K562 (cell line): Measurements from ENCODE around the gene PLEKHA5. TPM values are rescaled to one million over a fixed set of nuclear protein-coding genes. Genes with fewer than 3 reads are reported as not detected.
A peak's percentile ranks its signal among the peaks of the same experiment; 100 is the strongest.

ENCODE experiments used
- ATAC-seq: fragments of 200-7000 bp; cut with Tn5 transposase; 3 replicates; pipeline ENCODE4 v1.9.1; 2020; ENCODE audit warnings: moderate library complexity
- BruUV-seq: library from RNA; stranded (reverse); fragments of 400-500 nt; replicated peaks from 2 replicates; lab custom pipeline; 2021; lab: Mats Ljungman, UMichigan
- CTCF ChIA-PET: fragments of 300-600 bp; formaldehyde crosslinking; extraction: SDS; loops from one replicate; lab custom pipeline; 2021; ENCODE audit warnings: low intra/inter-chr PET ratio; lab: Yijun Ruan, JAX
- POLR2A ChIA-PET: fragments of 300-600, 350-650 bp; sonication (Branson Sonifier 250); formaldehyde crosslinking; extraction: SDS; loops from one replicate; lab custom pipeline; 2021; ENCODE audit warnings: antibody characterized with exemption, inconsistent platforms; lab: Yijun Ruan, JAX
- DNase-seq, 4 experiments: peaks; one replicate each; pipeline versions ENCODE4 v3.0.0 to v3.0.0-alpha.2; 2011 to 2018; ENCODE audit warnings: low spot score in 3 of 4, mixed read lengths in 3 of 4; ENCODE audit errors: extremely low read depth in 1 of 4
- FAIRE-seq: peaks from 2 replicates; lab custom pipeline; 2011; peaks lifted over from hg19 to GRCh38; lab: Jason Lieb, UNC
- H2AFZ ChIP-seq: 2 replicates; pipeline ENCODE4 v1.6.0; 2011; ENCODE audit warnings: low read depth, low read length, control low read depth, inconsistent platforms
- H3K27ac ChIP-seq: fragments of 200-600 bp; 3 replicates; pipeline ENCODE4 v1.8.0; 2011; ENCODE audit warnings: low read depth, mild to moderate bottlenecking, control low read depth, inconsistent platforms, low read length, moderate library complexity, mixed read lengths; ENCODE audit errors: extremely low read depth
- H3K27me3 ChIP-seq, 2 experiments: fragments of 300-600 bp in 1 of 2; 2 replicates in 1 of 2; 3 replicates in 1 of 2; pipeline versions ENCODE4 v1.6.0 to v1.8.0; 2011; ENCODE audit warnings: inconsistent platforms in 2 of 2, low read length in 2 of 2, mild to moderate bottlenecking in 1 of 2, mixed read lengths in 1 of 2, moderate library complexity in 1 of 2; ENCODE audit not compliant: control insufficient read depth in 2 of 2, insufficient read depth in 2 of 2
- H3K36me3 ChIP-seq: fragments of 300-600 bp; 3 replicates; pipeline ENCODE4 v1.8.0; 2011; ENCODE audit warnings: mild to moderate bottlenecking, low read length, inconsistent platforms; ENCODE audit not compliant: control insufficient read depth, insufficient read depth
- H3K4me1 ChIP-seq, 2 experiments: fragments of 200-600 bp in 1 of 2; replicated peaks in 1 of 2; 2 replicates in 1 of 2; 3 replicates in 1 of 2; pipeline versions ENCODE4 v1.5.1 to v1.8.0; 2011; ENCODE audit warnings: inconsistent platforms in 2 of 2, low read length in 2 of 2, mild to moderate bottlenecking in 1 of 2, mixed read lengths in 1 of 2, moderate library complexity in 1 of 2; ENCODE audit not compliant: control insufficient read depth in 2 of 2, insufficient read depth in 2 of 2
- H3K4me2 ChIP-seq: 2 replicates; pipeline ENCODE4 v1.6.1; 2011; ENCODE audit warnings: low read length, control low read depth, inconsistent platforms, mixed read lengths; ENCODE audit not compliant: insufficient read depth
- H3K4me3 ChIP-seq: fragments of 200-600 bp; sonication (generic), shearing (Covaris generic); 2 replicates; pipeline ENCODE4 v1.5.1; 2016; ENCODE audit warnings: control low read depth, inconsistent platforms
- H3K79me2 ChIP-seq: fragments of 200-600 bp; 3 replicates; pipeline ENCODE4 v1.8.0; 2011; ENCODE audit warnings: low read length, inconsistent platforms; ENCODE audit not compliant: control insufficient read depth, insufficient read depth
- H3K9ac ChIP-seq, 2 experiments: 2 replicates each; pipeline versions ENCODE4 v1.6.0 to v1.6.1; 2011; ENCODE audit warnings: low read depth in 2 of 2, low read length in 2 of 2, control low read depth in 1 of 2, inconsistent platforms in 1 of 2, mild to moderate bottlenecking in 1 of 2, mixed read lengths in 1 of 2; ENCODE audit not compliant: insufficient read depth in 1 of 2
- H3K9me1 ChIP-seq: one replicate; pipeline ENCODE4 v1.6.0; 2011; ENCODE audit warnings: inconsistent platforms, mild to moderate bottlenecking, low read length, moderate library complexity; ENCODE audit not compliant: control insufficient read depth, insufficient read depth
- H3K9me3 ChIP-seq: replicated peaks from 2 replicates; pipeline ENCODE4 v1.5.1; 2011; ENCODE audit warnings: low read depth, low read length, inconsistent platforms; ENCODE audit not compliant: control insufficient read depth, insufficient read depth
- H4K20me1 ChIP-seq: replicated peaks from 2 replicates; pipeline ENCODE4 v1.6.1; 2011; ENCODE audit warnings: low read length, inconsistent platforms, mixed read lengths; ENCODE audit not compliant: control insufficient read depth, insufficient read depth
- HMBOX1 ChIP-seq: sonication (generic); IDR thresholded peaks from 2 replicates; pipeline ENCODE4 v1.6.1; 2016
- WGBS: fragments of 100-300 bp; shearing (Covaris generic); methylation state at CpG from one replicate; pipeline ENCODE4 v1.1.6; 2016; ENCODE audit warnings: low coverage, mixed read lengths; ENCODE audit not compliant: insufficient coverage; ENCODE audit errors: missing lambda C conversion rate; 5-methylcytosine and 5-hydroxymethylcytosine counted together
- in situ Hi-C: fragments of 300-500 bp; cut with MboI; formaldehyde crosslinking; loops from 4 replicates; pipeline ENCODE4 v1.15.0; 2018; ENCODE audit warnings: inconsistent platforms, mixed read lengths
- intact Hi-C: fragments of 100-400 bp; cut with micrococcal nuclease; formaldehyde crosslinking; loops from 2 replicates; pipeline ENCODE4 v1.14.2; 2022
- polyA plus RNA-seq, 8 experiments: library from polyadenylated mRNA; depleted of rRNA in 4 of 8; stranded (reverse) in 5 of 8; unstranded in 3 of 8; fragments of >200 nt; fragmentation: Nextera tagmentation in 2 of 8; fragmentation: Illumina TruSeq in 1 of 8; extraction: Ambion mirVana in 2 of 8; extraction: Trizol in 1 of 8; gene quantifications; 2 replicates each; pipeline versions ENCODE4 v1.2.1 to v1.2.3, GENCODE V29; 2011 to 2014; ENCODE audit warnings: inconsistent platforms in 1 of 8, missing spikeins in 1 of 8
- total RNA-seq, 7 experiments: library from RNA; depleted of rRNA in 6 of 7; stranded (reverse); fragments of >200 nt in 6 of 7; fragmentation: Illumina TruSeq in 2 of 7; extraction: Trizol in 2 of 7; gene quantifications; 2 replicates each; pipeline versions ENCODE4 v1.2.1 to v1.2.3, GENCODE V29; 2011 to 2021; ENCODE audit warnings: low replicate concordance in 1 of 7
- TF ChIP-seq, protein P1 (sequence below): fragments of 150-350 bp; conservative IDR thresholded peaks from 2 replicates; pipeline ENCODE4 v1.6.1; 2014; ENCODE audit warnings: low read length

Gene PLEKHA5
- total and polyA plus RNA-seq, 9 of the 15 experiments (the other 6 are each of a cell fraction or from before 2014, with no cell fraction given) = 7.2 to 26.2 (median 17.4) TPM

DNA sequence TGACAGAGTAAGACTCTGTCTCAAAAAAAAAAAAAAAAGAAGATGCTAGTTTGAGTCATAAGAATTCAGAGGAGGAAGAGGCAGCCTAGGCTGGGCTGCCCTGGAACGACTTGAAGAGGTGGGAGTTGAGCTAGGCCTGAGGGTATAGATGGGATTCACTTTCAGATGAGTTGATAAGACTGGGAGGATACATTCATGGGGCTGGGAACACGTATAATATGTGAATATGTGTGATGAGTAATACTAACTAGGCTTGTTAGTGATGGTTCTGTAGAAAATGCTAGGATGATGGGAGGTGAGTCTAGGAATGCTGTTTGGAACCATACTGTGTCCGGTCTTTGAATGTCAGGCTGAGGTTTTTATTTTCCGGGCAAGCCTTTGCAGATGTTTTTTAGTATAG is 9.0 kb downstream of the PLEKHA5 start:
- H3K4me2 ChIP-seq = no peak overlapping the region
- H3K27ac ChIP-seq = no peak overlapping the region
- CTCF ChIA-PET = no interaction called here
- intact Hi-C loops (no loop called here), in situ Hi-C loops (no loop called here)
- no TSS peak for BruUV-seq
- H3K79me2 ChIP-seq = peaks cover 79% of the 10 kb centered on the region
- H3K27me3 ChIP-seq = no peaks in the 10 kb centered on the region
- peaks cover 0 to 11% of the 10 kb centered on the region in 2 experiments; a peak in 3 of 5 replicates for H3K4me1 ChIP-seq
- TF ChIP-seq, protein P1, sequence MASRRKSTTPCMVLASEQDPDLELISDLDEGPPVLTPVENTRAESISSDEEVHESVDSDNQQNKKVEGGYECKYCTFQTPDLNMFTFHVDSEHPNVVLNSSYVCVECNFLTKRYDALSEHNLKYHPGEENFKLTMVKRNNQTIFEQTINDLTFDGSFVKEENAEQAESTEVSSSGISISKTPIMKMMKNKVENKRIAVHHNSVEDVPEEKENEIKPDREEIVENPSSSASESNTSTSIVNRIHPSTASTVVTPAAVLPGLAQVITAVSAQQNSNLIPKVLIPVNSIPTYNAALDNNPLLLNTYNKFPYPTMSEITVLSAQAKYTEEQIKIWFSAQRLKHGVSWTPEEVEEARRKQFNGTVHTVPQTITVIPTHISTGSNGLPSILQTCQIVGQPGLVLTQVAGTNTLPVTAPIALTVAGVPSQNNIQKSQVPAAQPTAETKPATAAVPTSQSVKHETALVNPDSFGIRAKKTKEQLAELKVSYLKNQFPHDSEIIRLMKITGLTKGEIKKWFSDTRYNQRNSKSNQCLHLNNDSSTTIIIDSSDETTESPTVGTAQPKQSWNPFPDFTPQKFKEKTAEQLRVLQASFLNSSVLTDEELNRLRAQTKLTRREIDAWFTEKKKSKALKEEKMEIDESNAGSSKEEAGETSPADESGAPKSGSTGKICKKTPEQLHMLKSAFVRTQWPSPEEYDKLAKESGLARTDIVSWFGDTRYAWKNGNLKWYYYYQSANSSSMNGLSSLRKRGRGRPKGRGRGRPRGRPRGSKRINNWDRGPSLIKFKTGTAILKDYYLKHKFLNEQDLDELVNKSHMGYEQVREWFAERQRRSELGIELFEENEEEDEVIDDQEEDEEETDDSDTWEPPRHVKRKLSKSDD = no peak
- peak; percentile 66 for TF ChIP-seq HMBOX1
- WGBS = 50% methylated on average over 4 of the region's 4 CpGs
- no peaks in the 10 kb centered on the region; the same call in 1 of the 2 replicates for H4K20me1 ChIP-seq
- peak; percentile 47 for ATAC-seq
- no peak for FAIRE-seq
- H3K36me3 ChIP-seq = peaks cover 37% of the 10 kb centered on the region
- POLR2A ChIA-PET = interaction anchor here (0.6 kb wide), 1 partner anchor 70 kb away, joined by 3 read pairs; no protein-coding TSS in a partner anchor
- no peaks in the 10 kb centered on the region for H3K9me1 ChIP-seq
- H3K9ac ChIP-seq = no peak overlapping the region
- no peak overlapping the region for H2AFZ ChIP-seq
- no peaks in the 10 kb centered on the region for H3K9me3 ChIP-seq
- H3K4me3 ChIP-seq = no peak overlapping the region
- peak in 2 of 4 experiments; percentile 5 to 18 for DNase-seq
